Keratinocyte (primary cell): Measurements from ENCODE around the gene CFL1. TPM values are rescaled to one million over a fixed set of nuclear protein-coding genes. Genes with fewer than 3 reads are reported as not detected.
"Not testable (repeated sequence)": the region's sequence is repeated elsewhere in the genome, so short reads cannot be mapped to it uniquely, and the experiment has no call there.

Source experiments
- DNase-seq: peaks from one replicate; pipeline ENCODE4 v3.0.0-alpha.2; 2011; ENCODE audit warnings: low read depth, missing footprints, low spot score
- FAIRE-seq: peaks from 2 replicates; lab custom pipeline; 2011; peaks lifted over from hg19 to GRCh38; lab: Jason Lieb, UNC
- H2AFZ ChIP-seq: 2 replicates; pipeline ENCODE4 v1.6.0; 2012; ENCODE audit warnings: low read length, control low read depth, inconsistent platforms; ENCODE audit not compliant: control insufficient read depth
- H3K27ac ChIP-seq: 2 replicates; pipeline ENCODE4 v1.5.1; 2011; ENCODE audit warnings: low read length; ENCODE audit not compliant: control insufficient read depth, insufficient read depth
- H3K27me3 ChIP-seq: 3 replicates; pipeline ENCODE4 v1.6.0; 2011; ENCODE audit warnings: low read length; ENCODE audit not compliant: control insufficient read depth, insufficient read depth; ENCODE audit errors: extremely low read depth
- H3K36me3 ChIP-seq, 2 experiments: 2 replicates in 1 of 2; 3 replicates in 1 of 2; pipeline ENCODE4 v1.5.1; 2011; ENCODE audit warnings: low read length in 2 of 2, mild to moderate bottlenecking in 1 of 2; ENCODE audit not compliant: control insufficient read depth in 2 of 2, insufficient read depth in 2 of 2; ENCODE audit errors: extremely low read depth in 1 of 2
- H3K4me1 ChIP-seq: 3 replicates; pipeline ENCODE4 v1.5.1; 2011; ENCODE audit warnings: low read length; ENCODE audit not compliant: control insufficient read depth, insufficient read depth; ENCODE audit errors: extremely low read depth
- H3K4me2 ChIP-seq: 3 replicates; pipeline ENCODE4 v1.6.0; 2011; ENCODE audit warnings: low read depth, low read length; ENCODE audit not compliant: control insufficient read depth, insufficient read depth; ENCODE audit errors: extremely low read depth
- H3K4me3 ChIP-seq, 3 experiments: fragments of 200-600 bp in 1 of 3; sonication (generic) in 1 of 3; 2 replicates in 2 of 3; 3 replicates in 1 of 3; pipeline ENCODE4 v1.5.1; 2011 to 2016; ENCODE audit warnings: low read length in 3 of 3, mild to moderate bottlenecking in 3 of 3, control low read depth in 2 of 3, inconsistent platforms in 1 of 3, low read depth in 1 of 3, mixed read lengths in 1 of 3, mixed run types in 1 of 3, moderate library complexity in 1 of 3; ENCODE audit not compliant: control insufficient read depth in 2 of 3, insufficient read depth in 2 of 3; ENCODE audit errors: extremely low read depth in 1 of 3
- H3K79me2 ChIP-seq: 2 replicates; pipeline ENCODE4 v1.6.0; 2012; ENCODE audit warnings: low read length; ENCODE audit not compliant: control insufficient read depth, insufficient read depth
- H3K9ac ChIP-seq: 3 replicates; pipeline ENCODE4 v1.6.0; 2011; ENCODE audit warnings: low read length; ENCODE audit not compliant: control insufficient read depth, insufficient read depth; ENCODE audit errors: extremely low read depth
- H3K9me1 ChIP-seq: 3 replicates; pipeline ENCODE4 v1.6.0; 2011; ENCODE audit warnings: low read length; ENCODE audit not compliant: control insufficient read depth, insufficient read depth; ENCODE audit errors: extremely low read depth
- H3K9me3 ChIP-seq: 2 replicates; pipeline ENCODE4 v1.5.1; 2012; ENCODE audit warnings: low read depth, low read length; ENCODE audit not compliant: control insufficient read depth
- H4K20me1 ChIP-seq: 3 replicates; pipeline ENCODE4 v1.6.0; 2011; ENCODE audit warnings: low read length; ENCODE audit not compliant: control insufficient read depth, insufficient read depth; ENCODE audit errors: extremely low read depth
- EZH2 ChIP-seq: IDR thresholded peaks from one replicate; pipeline ENCODE4 v1.6.1; 2012; ENCODE audit warnings: inconsistent platforms, mild to moderate bottlenecking, low read length, moderate library complexity
- dilution Hi-C: fragments of 300-500 bp; cut with MboI; formaldehyde crosslinking; loops from one replicate; pipeline ENCODE4 v1.7.0; 2020; ENCODE audit warnings: low sequenced_read_pairs; ENCODE audit not compliant: extremely low pct_ligation_motif_present
- polyA plus RNA-seq, 5 experiments: library from polyadenylated mRNA; depleted of rRNA in 3 of 5; stranded (reverse) in 3 of 5; stranded (forward) in 1 of 5; unstranded in 1 of 5; fragments of >200 nt; gene quantifications; 1 replicate in 1 of 5; 2 replicates in 3 of 5; 3 replicates in 1 of 5; pipeline versions ENCODE4 v1.2.1 to v1.2.3, GENCODE V29; 2011 to 2012; ENCODE audit warnings: missing spikeins in 2 of 5, low read depth in 1 of 5, low replicate concordance in 1 of 5
- TF ChIP-seq, protein P1 (sequence below), 3 experiments: IDR thresholded peaks in 1 of 3; conservative IDR thresholded peaks in 1 of 3; optimal IDR thresholded peaks in 1 of 3; 2 replicates in 2 of 3; 3 replicates in 1 of 3; pipeline versions ENCODE3 to v1.5.1; 2011; ENCODE audit warnings: low read length in 3 of 3, mild to moderate bottlenecking in 3 of 3, moderate library complexity in 2 of 3, control low read depth in 1 of 3, inconsistent platforms in 1 of 3; ENCODE audit not compliant: insufficient read depth in 2 of 3; ENCODE audit errors: extremely low read depth in 1 of 3

Gene CFL1
- polyA plus RNA-seq, 1 donor (not counting 4 experiments of a cell fraction or from before 2014, with no cell fraction given) = 1,236 TPM

DNA sequence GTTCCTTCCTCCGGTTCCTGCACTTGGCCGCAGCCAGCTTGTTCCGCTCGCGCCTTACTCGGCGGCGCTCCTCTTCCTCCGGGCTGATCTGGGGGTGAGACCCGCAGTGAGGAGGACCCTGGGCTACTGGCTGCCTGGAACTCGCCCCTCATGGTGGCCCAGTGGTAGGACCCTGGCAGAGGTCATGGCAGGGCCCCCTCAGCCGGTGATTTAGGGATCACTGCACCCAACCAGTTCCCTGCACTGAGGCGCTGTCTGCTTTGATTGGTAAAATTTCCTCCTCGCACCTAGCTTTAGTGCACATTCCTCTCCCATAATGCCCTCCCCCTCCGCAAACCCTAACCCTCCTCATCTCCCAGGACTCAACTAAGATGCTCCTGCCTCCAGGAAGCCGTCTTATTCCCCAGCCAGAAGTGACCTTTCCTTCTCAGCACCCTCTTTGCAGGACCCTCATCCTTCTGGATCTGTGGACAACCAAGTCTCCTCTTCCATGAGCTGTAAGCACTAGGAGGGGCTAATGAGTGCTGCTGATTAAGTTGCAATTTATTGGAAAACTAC is 36.1 kb upstream of the CFL1 start:
- no peak for DNase-seq
- no peaks in the 10 kb centered on the region for H3K9me3 ChIP-seq
- peaks cover 68% of the 10 kb centered on the region for H3K4me1 ChIP-seq
- no peaks in the 10 kb centered on the region for H3K27me3 ChIP-seq
- dilution Hi-C loops = no loop called here
- H2AFZ ChIP-seq = no peak overlapping the region
- H3K4me3 ChIP-seq = no peak overlapping the region
- peaks cover 24 to 58% of the 10 kb centered on the region in 2 experiments for H3K36me3 ChIP-seq
- H3K4me2 ChIP-seq = peak overlapping the region; percentile 6
- peaks cover 2% of the 10 kb centered on the region for H3K9me1 ChIP-seq
- H3K79me2 ChIP-seq = peaks cover 59% of the 10 kb centered on the region
- H3K27ac ChIP-seq = no peak overlapping the region
- H3K9ac ChIP-seq = peak overlapping the region; percentile 3
- no peak for FAIRE-seq
- peaks cover 48% of the 10 kb centered on the region for H4K20me1 ChIP-seq
- no peak for TF ChIP-seq EZH2
- TF ChIP-seq, protein P1, sequence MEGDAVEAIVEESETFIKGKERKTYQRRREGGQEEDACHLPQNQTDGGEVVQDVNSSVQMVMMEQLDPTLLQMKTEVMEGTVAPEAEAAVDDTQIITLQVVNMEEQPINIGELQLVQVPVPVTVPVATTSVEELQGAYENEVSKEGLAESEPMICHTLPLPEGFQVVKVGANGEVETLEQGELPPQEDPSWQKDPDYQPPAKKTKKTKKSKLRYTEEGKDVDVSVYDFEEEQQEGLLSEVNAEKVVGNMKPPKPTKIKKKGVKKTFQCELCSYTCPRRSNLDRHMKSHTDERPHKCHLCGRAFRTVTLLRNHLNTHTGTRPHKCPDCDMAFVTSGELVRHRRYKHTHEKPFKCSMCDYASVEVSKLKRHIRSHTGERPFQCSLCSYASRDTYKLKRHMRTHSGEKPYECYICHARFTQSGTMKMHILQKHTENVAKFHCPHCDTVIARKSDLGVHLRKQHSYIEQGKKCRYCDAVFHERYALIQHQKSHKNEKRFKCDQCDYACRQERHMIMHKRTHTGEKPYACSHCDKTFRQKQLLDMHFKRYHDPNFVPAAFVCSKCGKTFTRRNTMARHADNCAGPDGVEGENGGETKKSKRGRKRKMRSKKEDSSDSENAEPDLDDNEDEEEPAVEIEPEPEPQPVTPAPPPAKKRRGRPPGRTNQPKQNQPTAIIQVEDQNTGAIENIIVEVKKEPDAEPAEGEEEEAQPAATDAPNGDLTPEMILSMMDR (optimal IDR thresholded peaks at IDR 0.05 in 1 of 3, IDR thresholded peaks at IDR 0.05 in 1 of 3, conservative IDR thresholded peaks at IDR 0.05 in 1 of 3; ENCODE audit: extremely low read depth in 1 of 3, insufficient read depth in 2 of 3, low read length in 3 of 3) = no peak

DNA sequence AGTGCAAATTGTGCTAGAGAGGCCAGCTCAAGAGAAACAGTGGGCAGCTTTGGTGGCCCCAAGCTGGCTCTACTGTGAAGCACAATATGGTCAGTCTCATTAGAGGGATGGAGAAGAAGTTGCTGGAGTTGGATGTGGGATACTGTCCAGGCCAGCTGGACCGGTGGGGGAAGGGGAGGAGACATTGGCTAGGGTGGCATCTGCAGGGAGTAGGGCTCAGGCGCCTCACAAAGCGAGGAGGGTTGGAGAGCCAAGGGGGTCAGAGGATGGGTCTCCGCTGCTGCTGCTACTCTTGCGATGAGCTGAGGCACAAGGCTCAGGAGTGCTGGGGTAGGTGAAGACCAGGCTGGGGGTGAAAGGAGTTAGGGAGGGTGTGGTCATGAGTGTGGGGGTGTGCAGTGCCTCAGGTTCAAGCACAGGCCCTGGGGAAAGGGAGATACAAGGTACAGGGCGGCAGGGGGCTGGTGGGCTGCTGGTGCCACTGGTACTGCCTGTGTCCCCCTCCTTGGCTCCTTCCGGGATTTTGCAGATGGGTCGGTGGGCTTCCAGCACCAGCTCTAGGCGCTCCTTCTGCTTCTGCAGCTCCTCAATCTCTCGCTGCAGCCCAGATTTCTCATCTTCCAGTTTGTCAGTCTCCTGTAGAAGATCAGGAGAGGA is 34.8 kb upstream of the CFL1 start:
- Histone ChIP-seq H2AFZ (no peak overlapping the region), H3K4me1 (peaks cover 63% of the 10 kb centered on the region), H4K20me1 (peaks cover 48% of the 10 kb centered on the region), H3K9me3 (no peaks in the 10 kb centered on the region), H3K9me1 (peaks cover 2% of the 10 kb centered on the region), H3K79me2 (peaks cover 47% of the 10 kb centered on the region), H3K4me3 (peak overlapping the region in 2 of 3 experiments; percentile 43 to 55), H3K36me3 (peaks cover 22 to 47% of the 10 kb centered on the region in 2 experiments), H3K9ac (peak overlapping the region; percentile 6), H3K27me3 (no peaks in the 10 kb centered on the region), H3K4me2 (peak overlapping the region; percentile 74), H3K27ac (no peak overlapping the region)
- DNase-seq (no peak), FAIRE-seq (no peak)
- no peak for TF ChIP-seq EZH2
- TF ChIP-seq, protein P1 (optimal IDR thresholded peaks at IDR 0.05 in 1 of 3, IDR thresholded peaks at IDR 0.05 in 1 of 3, conservative IDR thresholded peaks at IDR 0.05 in 1 of 3; ENCODE audit: extremely low read depth in 1 of 3, insufficient read depth in 2 of 3, low read length in 3 of 3) = no peak
- dilution Hi-C loops = no loop called here

DNA sequence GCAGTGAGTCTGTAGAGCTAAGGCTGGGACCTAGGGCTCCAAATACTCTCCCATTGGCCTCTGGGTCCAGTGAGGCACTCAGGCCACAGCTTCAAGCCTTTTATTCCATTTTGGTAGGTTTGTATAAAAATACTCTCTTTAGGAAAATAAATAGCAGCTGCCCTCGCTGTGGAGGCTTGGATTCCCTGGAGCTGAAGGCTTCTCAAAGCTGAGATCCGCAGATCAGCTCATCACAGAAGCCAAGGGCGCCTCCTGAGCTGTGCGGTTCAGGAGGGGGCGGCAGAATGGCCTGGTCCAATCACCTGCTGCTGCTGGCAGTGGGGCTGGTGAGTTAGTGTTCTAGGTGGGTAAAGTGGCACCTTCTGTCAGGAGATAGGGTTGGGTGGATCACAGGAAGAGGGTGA is 34.2 kb upstream of the CFL1 start:
- H4K20me1 ChIP-seq = peaks cover 44% of the 10 kb centered on the region
- H3K4me1 ChIP-seq = peaks cover 63% of the 10 kb centered on the region
- not testable (repeated sequence) for FAIRE-seq

More for the DNA sequence above, 34.2 kb upstream of the CFL1 start:
- H2AFZ ChIP-seq, H3K9me1 ChIP-seq, DNase-seq, dilution Hi-C loops, H3K27me3 ChIP-seq, H3K9me3 ChIP-seq: not testable (repeated sequence)
- H3K4me2 ChIP-seq = peak overlapping the region; percentile 74
- H3K9ac ChIP-seq = peak overlapping the region; percentile 75
- H3K36me3 ChIP-seq = peaks cover 20 to 43% of the 10 kb centered on the region in 2 experiments
- H3K4me3 ChIP-seq = peak overlapping the region; percentile 42 to 63 (median 55)
- peaks cover 46% of the 10 kb centered on the region for H3K79me2 ChIP-seq
- peak overlapping the region; percentile 56 for H3K27ac ChIP-seq
